ENCODE measurements around the gene TRIM10.
"Not testable (repeated sequence)": the region's sequence is repeated elsewhere in the genome, so short reads cannot be mapped to it uniquely, and the experiment has no call there.

The TRIM10 gene

DNA sequence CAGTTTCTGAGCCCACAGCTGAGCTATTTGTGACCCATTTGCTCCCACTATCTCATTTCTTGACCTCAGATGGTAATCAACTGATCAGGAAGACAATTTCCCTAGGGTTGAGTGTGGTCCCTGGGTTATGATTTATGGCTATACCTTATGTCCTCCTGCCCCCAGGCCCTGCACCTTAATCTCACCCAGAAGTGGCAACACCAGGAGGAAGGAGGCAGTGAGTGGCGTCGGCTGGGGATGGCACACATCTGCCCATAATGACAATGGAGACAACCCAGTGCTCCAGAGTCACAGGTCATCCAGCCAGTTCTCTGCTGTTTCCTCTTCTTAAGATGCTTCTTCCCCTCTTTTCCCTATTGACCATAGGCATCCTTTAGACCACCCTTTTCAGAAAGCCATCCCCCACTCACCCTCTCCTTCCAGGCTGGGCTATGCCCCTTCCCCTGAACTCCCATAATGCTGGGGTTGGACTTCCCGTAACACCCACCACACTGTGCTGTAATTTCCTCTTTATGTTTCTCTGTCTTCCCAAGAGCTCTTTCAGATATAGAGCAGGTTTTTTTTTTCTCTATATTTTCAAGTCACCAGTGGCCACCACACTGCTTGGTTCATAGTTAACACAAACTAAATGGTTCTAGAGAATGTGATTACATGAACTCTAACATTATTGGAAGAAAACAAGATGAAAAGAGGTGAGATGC lies 8.0 kb downstream of the TRIM10 start:
- DNase-seq (no peak), ATAC-seq (no peak)

DNA sequence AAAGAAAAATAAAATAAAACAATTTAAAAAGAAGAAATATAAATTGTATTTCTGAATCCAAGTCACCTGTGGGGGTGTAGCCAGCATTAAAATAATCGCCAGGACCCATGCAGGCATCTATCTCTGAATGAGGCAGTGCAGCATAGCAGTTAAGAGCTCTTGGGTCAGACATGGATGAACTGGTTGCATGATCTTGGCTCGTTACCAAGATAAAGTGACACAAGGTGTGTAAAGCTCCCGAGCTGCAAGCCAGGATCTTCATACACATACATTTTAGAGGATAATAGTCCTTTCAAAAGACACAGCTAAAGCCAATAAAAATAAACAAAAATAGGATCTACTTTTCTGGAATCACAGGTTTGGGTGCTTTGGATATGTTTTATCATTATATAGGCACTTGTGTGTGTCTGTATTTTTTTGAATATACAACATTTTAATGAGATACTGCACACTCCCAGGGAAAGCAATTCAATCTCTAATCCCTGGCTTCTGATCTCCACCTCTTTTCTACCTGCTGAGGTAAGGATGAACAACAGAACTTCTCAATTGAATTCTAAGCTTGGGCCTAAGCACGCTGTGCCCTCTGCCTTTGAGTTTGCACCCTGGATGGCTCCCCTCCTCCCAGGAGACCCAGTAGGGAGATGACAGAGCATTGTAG lies 8.9 kb downstream of the TRIM10 start:
- DNase-seq (no peak), ATAC-seq (no peak)

DNA sequence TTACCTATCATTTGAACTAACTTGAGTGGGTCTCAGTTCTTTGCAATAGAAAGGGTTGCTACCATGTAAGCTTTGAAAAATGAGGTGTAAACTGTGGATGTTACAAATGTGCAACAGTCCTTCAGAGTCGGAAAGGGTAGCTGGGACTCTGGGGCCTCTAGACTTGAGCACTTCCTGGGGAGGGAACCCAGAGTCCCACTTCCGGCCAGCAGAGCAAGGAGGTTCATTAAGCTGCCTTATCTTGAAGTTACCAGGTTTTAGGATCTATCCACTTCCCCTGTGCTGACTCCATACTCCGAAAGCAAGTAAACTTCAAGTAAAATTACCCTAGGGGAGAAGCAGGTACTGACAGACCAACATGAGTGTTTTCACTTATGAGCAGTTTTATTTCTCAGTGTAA lies 9.4 kb downstream of the TRIM10 start:
- DNase-seq (no peak), ATAC-seq (no peak)

DNA sequence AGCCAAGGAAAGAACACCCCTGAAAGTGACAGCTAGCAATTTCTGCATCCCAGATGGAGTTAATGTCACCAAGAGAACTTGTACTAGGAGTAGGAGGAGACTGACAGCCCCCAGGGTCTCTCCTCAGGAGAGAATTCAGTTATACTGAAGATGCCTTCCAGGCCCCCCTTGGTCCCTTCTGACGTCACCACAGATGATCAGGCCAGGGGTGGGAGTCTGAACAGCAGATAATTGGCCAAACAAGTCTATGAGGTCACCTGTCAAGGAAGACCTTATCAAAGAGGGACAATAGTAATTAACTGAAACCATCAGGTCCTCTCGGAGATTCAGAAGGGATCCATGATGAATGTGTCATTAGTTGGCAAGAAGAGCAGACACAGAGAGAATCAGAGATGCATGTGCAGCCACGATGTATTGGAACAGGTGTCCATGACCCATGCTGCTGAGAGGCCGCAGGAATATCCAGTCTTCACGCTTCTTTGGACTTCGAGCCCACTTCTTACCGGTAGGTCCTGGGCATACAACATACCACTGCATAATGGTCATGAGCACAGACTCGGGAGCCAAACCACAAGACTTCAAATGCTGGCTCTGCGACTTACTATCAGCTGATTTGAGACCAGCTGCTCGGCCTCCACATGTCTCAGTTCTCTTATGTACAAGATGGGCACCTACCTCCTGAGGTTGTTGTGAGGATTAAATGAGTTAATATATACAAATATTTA lies 10.2 kb downstream of the TRIM10 start:
- ATAC-seq, result no peak
- DNase-seq, result no peak

DNA sequence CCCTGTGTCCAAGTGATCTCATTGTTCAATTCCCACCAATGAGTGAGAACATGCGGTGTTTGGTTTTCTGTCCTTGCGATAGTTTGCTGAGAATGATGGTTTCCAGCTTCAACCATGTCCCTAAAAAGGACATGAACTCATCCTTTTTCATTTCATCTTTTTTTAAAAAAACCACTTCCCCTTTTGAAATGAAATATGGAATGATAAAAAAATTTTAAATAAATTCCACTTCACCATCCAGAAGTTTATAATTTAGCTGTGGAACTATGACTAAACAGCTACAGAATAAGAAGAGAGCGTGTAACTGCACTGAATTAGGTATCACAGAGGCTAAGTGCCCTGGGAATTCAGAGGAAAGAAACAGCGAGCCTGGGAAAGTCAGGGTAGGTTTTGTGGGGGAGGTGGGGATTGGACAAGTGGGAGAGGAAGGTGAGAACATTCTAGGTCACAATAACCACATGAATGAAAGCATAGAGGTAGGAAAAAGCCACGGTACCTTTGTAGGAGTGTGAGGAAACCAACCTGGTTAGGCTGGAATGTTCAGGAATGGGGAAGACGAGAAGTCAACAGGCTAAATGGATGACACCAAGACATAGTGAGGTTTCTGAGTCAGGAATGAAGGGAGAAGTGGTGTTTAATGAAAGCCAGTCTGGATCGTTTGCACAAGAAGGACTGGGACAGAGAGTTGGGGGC lies 11.0 kb downstream of the TRIM10 start:
- DNase-seq, result no peak
- ATAC-seq, result no peak

DNA sequence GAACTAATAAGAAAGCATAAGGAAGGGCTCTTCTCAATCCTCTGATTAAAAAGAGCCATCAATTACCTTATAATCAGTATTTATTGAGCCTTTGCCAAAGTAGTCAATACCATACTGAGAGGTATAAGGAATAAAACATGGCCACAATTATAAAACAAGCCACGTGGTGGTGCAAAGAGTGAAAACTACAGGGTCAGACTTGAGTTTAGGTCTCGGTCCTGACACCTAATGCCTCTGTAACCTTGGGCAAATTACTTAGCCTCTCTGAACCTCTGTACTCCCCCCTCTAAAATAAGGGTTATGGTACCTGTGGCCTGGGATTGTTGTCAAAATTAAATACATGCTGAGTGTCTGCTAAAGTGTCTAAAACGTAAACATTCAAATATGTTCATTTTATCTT lies 11.8 kb downstream of the TRIM10 start:
- ATAC-seq, result no peak
- DNase-seq, result no peak

DNA sequence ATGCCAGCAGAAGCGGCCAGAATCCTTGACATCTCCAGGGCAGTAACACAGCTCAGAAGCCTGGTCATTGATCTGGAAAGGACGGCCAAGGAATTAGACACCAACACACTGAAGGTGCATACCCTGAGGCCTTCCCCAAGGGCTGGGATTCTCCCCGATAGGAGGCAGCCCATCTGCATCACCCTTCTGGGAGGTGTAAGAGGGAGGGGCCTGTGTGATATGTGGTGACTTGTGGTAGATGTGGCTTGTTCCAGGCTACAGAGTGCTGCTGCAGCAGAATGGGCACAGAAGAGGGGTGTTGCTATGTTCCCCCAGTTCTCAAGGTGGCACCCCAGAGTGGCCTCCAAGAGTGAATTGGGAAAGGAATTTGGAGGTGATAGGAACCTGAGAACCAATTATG lies 13.9 kb downstream of the TRIM10 start:
- DNase-seq (no peak), ATAC-seq (peak; percentile 55)

DNA sequence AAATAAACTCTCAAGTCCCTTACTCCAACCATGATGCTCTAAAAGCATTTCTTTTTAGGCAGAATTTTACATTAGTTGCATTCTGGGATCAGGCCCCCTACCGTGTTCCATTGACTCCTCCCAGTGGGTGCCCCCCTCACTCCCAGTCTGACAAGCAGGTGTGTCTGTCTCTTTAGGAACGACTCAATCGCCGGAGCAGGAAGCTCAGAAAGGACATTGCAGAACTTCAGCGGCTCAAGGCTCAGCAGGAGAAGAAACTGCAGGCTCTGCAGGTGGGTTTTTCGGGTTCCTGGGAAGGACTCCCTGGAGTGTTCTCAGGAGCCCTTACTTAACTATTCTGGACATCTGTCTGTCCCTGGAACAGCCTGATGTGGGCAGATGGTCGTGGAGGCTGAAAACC lies 15.2 kb downstream of the TRIM10 start:
- DNase-seq, result no peak
- no peak for ATAC-seq

DNA sequence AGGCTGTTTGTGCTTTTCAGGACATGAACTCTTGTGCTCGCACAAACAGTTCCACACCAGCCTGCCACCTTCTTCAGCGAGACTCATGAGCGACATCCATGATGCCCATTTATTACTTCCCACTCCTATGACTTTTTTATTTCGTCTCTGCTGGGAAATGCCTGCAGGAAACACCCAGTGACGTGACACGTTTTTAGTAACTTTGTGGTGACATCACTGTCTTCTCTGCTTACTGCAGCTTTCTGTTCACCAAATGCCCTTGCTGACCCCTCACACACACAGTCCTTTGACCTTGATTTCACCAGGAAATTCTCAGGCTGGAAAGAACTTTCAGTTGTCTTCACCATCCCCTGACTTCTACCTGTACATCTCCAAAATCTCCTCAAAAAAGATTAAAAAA lies 16.2 kb downstream of the TRIM10 start:
- DNase-seq (no peak), ATAC-seq (no peak)

DNA sequence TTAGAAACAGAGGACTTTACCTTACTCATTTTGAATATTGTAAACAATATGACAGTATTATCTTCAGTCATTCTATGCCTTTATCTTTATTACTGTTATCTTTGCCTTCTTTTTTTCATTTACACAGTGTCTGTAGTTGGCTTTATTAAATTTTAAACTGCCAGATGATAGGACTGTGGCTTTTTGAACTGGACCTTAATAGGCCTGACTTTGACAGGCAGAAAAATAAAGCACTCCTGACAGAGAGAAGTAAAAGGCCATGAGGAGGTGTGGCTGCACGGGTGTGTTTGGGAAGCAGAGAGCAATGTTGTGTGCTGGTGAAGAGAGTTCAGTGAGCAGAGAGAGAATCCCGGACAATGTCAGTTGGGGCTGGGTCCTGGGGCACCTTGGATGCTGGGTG lies 17.2 kb downstream of the TRIM10 start:
- ATAC-seq, result no peak
- no peak for DNase-seq

DNA sequence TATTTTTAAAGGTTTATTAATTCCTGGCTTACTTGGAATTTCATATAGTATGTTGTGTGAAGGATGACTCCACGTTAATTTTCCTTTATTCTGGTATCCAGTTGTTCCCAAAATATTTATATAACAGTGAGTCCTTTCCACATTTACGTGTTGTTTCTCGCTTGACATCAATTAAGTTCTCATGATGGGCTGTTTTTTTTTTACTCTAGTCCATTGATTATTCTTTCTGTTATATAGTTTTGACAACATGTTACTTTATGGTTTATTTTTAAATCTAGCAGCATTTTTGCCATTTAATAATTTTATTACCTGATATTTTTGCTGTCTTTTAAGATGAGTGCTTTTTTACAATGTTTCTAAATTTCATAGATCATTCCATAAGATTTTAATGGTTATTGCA lies 18.3 kb downstream of the TRIM10 start:
- DNase-seq, result no peak
- no peak for ATAC-seq

DNA sequence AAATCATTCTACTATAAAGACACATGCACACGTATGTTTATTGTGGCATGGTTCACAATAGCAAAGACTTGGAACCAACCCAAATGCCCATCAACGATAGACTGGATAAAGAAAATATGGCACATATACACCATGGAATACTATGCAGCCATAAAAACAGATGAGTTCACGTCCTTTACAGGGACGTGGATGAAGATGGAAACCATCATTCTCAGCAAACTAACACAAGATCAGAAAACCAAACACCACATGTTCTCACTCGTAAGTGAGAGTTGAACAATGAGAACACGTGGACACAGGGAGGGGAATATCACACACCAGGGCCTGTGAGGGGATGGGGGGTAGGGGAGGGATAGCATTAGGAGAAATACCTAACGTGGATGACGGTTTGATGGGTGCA lies 20.8 kb downstream of the TRIM10 start:
- ATAC-seq, DNase-seq: not testable (repeated sequence)

DNA sequence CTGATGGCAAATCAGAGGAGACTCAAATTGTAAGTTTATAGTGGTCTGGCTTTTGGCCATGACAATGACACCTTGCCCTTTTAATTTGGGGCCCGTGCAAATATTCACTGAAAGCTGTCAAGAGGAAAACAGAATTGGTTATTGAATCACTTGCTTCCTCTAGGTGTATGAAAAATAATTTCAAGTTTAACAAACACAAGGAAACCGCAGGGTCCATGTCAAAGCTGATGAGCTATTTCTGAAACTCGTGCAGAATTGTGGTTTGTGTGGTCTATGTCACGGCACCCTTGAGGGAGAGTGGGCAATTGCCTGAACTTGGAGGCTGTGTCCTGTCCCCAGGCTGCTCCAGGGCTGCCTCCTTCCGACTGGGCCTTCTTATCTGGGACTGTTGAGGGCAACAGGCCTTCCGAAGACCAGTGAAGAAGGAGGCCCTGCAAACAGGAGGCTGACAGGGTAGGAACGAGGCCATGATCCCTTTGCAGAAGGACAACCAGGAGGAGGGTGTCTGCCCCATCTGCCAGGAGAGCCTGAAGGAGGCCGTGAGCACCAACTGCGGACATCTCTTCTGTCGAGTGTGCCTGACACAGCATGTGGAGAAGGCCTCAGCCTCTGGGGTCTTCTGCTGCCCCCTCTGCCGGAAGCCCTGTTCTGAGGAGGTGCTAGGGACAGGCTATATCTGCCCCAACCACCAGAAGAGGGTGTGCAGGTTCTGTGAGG lies 24.3 kb downstream of the TRIM10 start:
- no peak for DNase-seq
- peak; percentile 46 for ATAC-seq

DNA sequence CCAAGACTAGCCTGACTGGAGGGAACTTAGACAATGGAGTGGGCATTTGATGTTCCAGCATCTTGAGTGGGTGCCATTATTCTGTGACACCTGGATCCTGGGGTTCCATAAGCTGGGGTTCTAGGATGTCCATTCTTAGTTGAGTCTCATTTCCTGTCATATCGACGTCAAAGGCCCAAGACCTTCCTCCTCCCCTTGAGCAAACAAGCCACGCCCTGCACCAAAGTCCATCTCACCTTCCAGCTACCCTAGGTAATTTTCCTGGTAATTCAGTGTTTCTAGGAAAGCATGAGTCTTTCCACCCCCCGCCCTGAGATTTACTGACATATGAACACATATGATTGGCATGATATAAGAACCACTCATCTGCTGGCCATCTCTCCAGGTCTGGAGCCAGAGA lies 25.3 kb downstream of the TRIM10 start, which contains the start of gene TRIM40:
TRIM40 (plus strand) TSS at position 384 of the 400 bp plus-strand sequence. CDS start 897 bp downstream, outside the sequence.
- DNase-seq (no peak), ATAC-seq (no peak)

DNA sequence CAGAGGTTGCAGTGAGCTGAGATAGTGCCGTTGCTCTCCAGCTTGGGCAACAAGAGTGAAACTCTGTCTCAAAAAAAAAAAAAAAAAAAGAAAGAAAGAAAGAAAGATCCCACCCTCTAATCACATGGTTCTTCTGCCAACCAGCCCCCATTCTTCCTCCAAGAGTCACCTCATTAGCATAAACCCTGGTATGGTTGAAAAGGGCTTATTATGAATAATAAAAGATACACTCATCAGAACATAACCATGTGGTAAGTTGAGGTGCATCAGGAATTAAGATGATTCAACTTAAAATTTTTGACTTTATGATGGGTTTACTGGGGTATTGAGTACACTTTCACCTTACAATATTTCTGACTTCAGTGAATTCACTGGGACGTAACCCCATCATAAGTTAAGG lies 25.9 kb downstream of the TRIM10 start:
- ATAC-seq, result no peak
- DNase-seq, result no peak

DNA sequence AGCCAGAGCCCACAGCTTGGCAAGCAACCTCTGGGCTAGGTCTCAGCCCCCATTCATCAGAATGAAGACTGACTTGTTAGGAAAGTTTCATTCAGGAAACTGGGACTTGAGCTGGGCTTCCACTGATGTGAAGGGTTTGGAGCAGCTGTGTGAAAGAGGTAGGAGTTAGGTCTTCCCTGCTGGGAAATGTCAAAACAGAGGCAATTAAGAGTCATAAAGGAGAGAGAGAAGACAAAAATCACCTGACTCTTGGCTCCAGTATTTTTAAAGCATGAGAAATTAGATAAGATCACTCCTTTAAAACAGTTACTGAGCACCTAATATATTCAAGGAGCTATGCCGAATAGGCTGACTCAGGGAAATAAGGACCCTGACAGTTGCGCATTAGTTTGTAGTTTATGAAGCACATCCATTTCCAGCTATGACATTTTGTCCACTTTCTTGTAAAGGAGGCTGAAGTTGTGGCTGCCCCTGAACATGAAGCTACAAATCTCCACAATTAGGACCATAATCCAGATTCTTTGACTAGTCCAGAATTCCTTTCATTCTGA lies 29.0 kb downstream of the TRIM10 start:
- ATAC-seq, result no peak
- DNase-seq, result no peak

DNA sequence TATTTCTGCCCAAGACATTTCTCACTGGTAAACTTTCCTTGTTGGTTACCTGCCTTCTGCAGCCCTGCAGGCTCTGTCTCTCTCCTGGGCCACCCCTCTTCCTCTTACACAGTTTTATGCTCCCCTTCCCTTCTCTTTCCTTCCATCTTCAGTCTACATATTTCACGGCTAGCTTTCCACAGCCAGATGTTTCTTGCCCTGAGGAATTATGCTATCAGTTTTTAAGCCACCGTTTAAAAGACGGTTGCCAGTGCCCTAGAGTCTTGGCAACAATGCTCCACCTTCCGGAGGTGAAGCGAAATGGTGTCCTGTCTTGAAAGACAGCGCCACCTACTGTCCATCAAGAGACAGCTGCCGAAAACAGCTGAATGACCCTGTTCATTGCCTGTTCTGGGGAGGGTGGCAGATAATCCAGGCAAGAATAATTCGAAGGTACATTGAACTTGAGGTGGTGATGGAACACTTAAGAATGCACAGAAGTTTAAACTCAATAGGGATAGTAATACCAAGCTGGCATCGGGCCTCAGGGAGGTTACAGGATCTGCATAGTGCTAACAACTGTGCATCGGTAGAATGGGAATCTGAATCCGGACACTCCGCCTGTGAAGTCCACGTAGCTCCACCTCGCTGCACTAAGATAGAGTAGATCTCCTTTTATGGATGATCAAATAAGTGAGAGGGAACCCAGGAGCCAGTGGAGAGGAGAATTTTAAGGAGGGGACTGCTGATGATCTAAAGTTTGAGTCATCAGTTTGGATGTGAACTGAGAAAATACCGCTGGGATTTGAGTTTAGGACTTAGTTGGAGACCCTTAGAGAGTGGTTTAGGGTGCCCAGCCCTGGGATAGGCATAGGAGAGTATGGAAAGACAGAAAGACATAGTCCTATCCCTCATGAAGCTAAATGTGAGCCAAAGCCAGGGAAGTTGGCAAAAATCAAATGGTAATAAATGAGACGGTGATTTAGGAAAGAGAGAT lies 29.8 kb downstream of the TRIM10 start:
- DNase-seq (peak; percentile 62), ATAC-seq (peak; percentile 86)

DNA sequence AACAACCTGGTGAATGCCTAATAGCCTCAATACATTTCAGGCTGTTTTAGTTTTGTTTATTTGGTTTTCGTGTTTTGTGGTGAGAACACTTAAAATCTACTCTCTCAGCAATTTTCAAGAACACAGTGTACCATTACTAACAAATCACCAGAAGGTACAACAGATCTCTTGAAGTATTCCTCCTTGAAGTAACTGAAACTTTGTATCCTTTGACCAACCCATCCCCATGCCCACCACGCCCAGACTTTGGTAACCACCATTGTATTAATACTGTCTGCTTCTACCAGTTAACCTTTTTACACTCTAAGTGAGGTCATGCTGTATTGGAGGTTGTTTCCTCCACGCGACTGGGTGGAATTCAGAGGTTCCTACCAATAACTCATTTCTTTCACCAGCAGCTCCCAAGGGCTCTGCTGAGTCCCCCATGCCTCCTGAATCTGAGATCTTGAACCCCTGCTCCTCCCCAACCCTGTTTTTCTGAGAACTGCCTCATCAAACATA lies 30.8 kb downstream of the TRIM10 start:
- ATAC-seq (no peak), DNase-seq (no peak)

DNA sequence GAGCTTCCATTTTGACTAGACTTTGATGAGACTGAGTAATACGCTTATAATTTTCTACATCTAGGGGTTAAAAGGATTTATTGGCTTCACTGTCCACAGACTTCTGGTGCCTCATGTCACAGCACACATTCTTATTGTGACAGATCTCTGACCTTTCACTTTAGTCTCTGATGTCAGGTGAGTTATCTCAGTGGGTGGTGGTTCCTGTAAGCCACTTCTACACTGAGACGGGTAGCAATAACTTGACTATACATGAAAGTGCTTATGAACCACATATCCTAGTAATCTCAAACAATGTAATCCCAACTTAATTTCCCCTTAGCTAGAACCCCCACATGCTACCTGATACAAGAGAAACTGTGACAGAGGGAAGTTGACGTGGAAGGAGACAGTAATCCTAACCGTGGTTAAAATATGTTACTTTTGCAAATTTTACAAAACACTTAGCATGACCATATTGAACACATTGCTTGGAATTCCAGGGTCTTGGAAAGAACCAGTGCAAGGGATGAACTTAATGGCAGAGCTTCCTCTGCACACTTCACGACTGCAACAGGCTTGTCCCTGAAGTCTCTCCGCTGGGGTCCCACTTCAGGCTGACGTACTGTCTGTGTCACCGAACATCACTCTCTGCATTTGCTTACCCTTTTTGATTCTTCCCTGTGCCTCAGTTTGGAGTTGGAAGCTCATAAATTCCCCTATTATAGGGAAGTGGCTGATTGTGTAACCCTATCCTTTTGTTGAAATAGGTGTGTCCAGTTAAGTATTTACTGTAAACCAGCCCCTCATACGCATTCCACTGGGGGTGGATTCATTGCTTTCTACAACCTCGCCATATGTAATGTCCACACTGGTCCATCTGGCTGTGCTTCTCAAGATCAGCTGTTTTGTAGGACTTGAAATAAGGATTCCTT lies 31.5 kb downstream of the TRIM10 start:
- DNase-seq (no peak), ATAC-seq (peak; percentile 69)

Measured in stimulated activated naive CD8-positive, alpha-beta T cell treated with anti-CD3 and anti-CD28 coated beads, Interleukin-15, Interleukin-2, amounts not matched to agents 100 U/mL and 50 U/mL, for 24 hours (primary cell).